Measurements from ENCODE around the gene WDFY3.

Gene WDFY3

GRCh38 chr4:84912741-84913140, 53.7 kb downstream of the WDFY3 start:
- 0 out of 2 replicates have a peak overlapping the region, but pooled peaks have one; percentile 11 for H3K27ac ChIP-seq (replicated peaks)
- no peaks in the 10 kb centered on the region for H3K27me3 ChIP-seq (ENCODE audit: insufficient read depth, poor library complexity, severe bottlenecking)
- H3K4me3 ChIP-seq (replicated peaks; ENCODE audit: insufficient read depth, low read length), result no peak overlapping the region
- no peak for DNase-seq (ENCODE audit: low read depth in 1 of 2, low spot score in 1 of 2)
- TF ChIP-seq GABPA (IDR thresholded peaks at IDR 0.05; ENCODE audit: low read depth), result no peak
- no peak for TF ChIP-seq POLR2AphosphoS5 (IDR thresholded peaks at IDR 0.05; ENCODE audit: low read depth)
- TF ChIP-seq REST (IDR thresholded peaks at IDR 0.05; ENCODE audit: insufficient replicate concordance, low read depth), result no peak
- TF ChIP-seq SPI1 (IDR thresholded peaks at IDR 0.05; ENCODE audit: borderline replicate concordance, low read depth), result no peak
- TF ChIP-seq CTCF (IDR thresholded peaks at IDR 0.05; ENCODE audit: insufficient read depth, low read length), result no peak

GRCh38 chr4:84908876-84909275, 57.6 kb downstream of the WDFY3 start:
- Histone ChIP-seq H3K4me3 (replicated peaks; ENCODE audit: insufficient read depth, low read length) (no peak overlapping the region), H3K27ac (replicated peaks) (no peak overlapping the region), H3K27me3 (ENCODE audit: insufficient read depth, poor library complexity, severe bottlenecking) (no peaks in the 10 kb centered on the region)
- DNase-seq (ENCODE audit: low read depth in 1 of 2, low spot score in 1 of 2), result no peak
- no peak for TF ChIP-seq REST (IDR thresholded peaks at IDR 0.05; ENCODE audit: insufficient replicate concordance, low read depth)
- TF ChIP-seq SPI1 (IDR thresholded peaks at IDR 0.05; ENCODE audit: borderline replicate concordance, low read depth), result no peak
- no peak for TF ChIP-seq POLR2AphosphoS5 (IDR thresholded peaks at IDR 0.05; ENCODE audit: low read depth)
- TF ChIP-seq CTCF (IDR thresholded peaks at IDR 0.05; ENCODE audit: insufficient read depth, low read length), result no peak
- TF ChIP-seq GABPA (IDR thresholded peaks at IDR 0.05; ENCODE audit: low read depth), result no peak

- peak in 1 of 2 experiments; percentile 47 for DNase-seq (ENCODE audit: low read depth in 1 of 2, low spot score in 1 of 2)
- TF ChIP-seq GABPA (IDR thresholded peaks at IDR 0.05; ENCODE audit: low read depth) (no peak), SPI1 (IDR thresholded peaks at IDR 0.05; ENCODE audit: borderline replicate concordance, low read depth) (peak; percentile 71; the same call in 1 of the 2 replicates)
- Histone ChIP-seq H3K4me3 (replicated peaks; ENCODE audit: insufficient read depth, low read length) (no peak overlapping the region), H3K27me3 (ENCODE audit: insufficient read depth, poor library complexity, severe bottlenecking) (no peaks in the 10 kb centered on the region), H3K27ac (replicated peaks) (peak overlapping the region; percentile 34)
Observed at GRCh38 chr4:84907145-84907544, 59.3 kb downstream of the WDFY3 start.

GRCh38 chr4:84905646-84906045, 60.8 kb downstream of the WDFY3 start:
- DNase-seq (ENCODE audit: low read depth in 1 of 2, low spot score in 1 of 2), result no peak
- TF ChIP-seq GABPA (IDR thresholded peaks at IDR 0.05; ENCODE audit: low read depth), result no peak
- TF ChIP-seq REST (IDR thresholded peaks at IDR 0.05; ENCODE audit: insufficient replicate concordance, low read depth), result no peak
- TF ChIP-seq SPI1 (IDR thresholded peaks at IDR 0.05; ENCODE audit: borderline replicate concordance, low read depth), result no peak
- TF ChIP-seq POLR2AphosphoS5 (IDR thresholded peaks at IDR 0.05; ENCODE audit: low read depth), result no peak
- TF ChIP-seq CTCF (IDR thresholded peaks at IDR 0.05; ENCODE audit: insufficient read depth, low read length), result no peak
- Histone ChIP-seq H3K27ac (replicated peaks) (no peak overlapping the region), H3K27me3 (ENCODE audit: insufficient read depth, poor library complexity, severe bottlenecking) (no peaks in the 10 kb centered on the region), H3K4me3 (replicated peaks; ENCODE audit: insufficient read depth, low read length) (no peak overlapping the region)

All from HL-60 (cell line).